Measurements from ENCODE around the gene SCMH1. TPM values are rescaled to one million over a fixed set of nuclear protein-coding genes. Genes with fewer than 3 reads are reported as not detected.

SCMH1 gene
- total and polyA plus RNA-seq, 2 of the 4 experiments (the other 2 are of a cell fraction): 9.0 to 19.4 TPM

- Histone ChIP-seq H4K20me1 (ENCODE audit: insufficient read depth, low read length) (no peaks in the 10 kb centered on the region), H3K9me3 (ENCODE audit: control insufficient read depth, insufficient read depth, low read length) (peaks cover 17% of the 10 kb centered on the region), H2BK20ac (ENCODE audit: low read depth, low read length) (no peak overlapping the region), H2AK5ac (ENCODE audit: low read depth, low read length) (no peak overlapping the region), H2AFZ (replicated peaks; ENCODE audit: low read length, poor library complexity) (no peak overlapping the region), H3K4ac (ENCODE audit: low read depth, low read length) (no peak overlapping the region), H3K27ac (ENCODE audit: insufficient read depth, low read length) (no peak overlapping the region), H2BK120ac (ENCODE audit: low read depth, low read length) (no peak overlapping the region), H3K4me3 (ENCODE audit: insufficient read depth, low read depth, low read length) (no peak overlapping the region), H3K4me1 (ENCODE audit: control insufficient read depth, insufficient read depth, low read length) (no peaks in the 10 kb centered on the region), H2BK15ac (ENCODE audit: low read depth, low read length) (no peak overlapping the region), H3K36me3 (ENCODE audit: control insufficient read depth, insufficient read depth, low read length) (peaks cover 4% of the 10 kb centered on the region; the same call in 1 of the 2 replicates), H3K18ac (ENCODE audit: low read depth, low read length) (no peak overlapping the region), H4K5ac (ENCODE audit: low read depth, low read length) (no peak overlapping the region), H4K8ac (ENCODE audit: low read depth in 2 of 2, low read length in 2 of 2) (no peak overlapping the region), H3K79me1 (ENCODE audit: low read depth in 1 of 2, low read length in 2 of 2) (peaks cover 14 to 15% of the 10 kb centered on the region in 2 experiments; a peak in 3 of 4 replicates), H3K4me2 (ENCODE audit: low read depth, low read length) (no peak overlapping the region), H4K91ac (ENCODE audit: insufficient read depth, low read depth, low read length) (no peak overlapping the region), H3K56ac (ENCODE audit: extremely low read depth, insufficient read depth, low read length) (no peak overlapping the region), H3K14ac (replicated peaks; ENCODE audit: low read depth, low read length) (no peak overlapping the region), H3K9ac (ENCODE audit: low read depth, low read length) (no peak overlapping the region), H2AK9ac (replicated peaks; ENCODE audit: low read depth, low read length, poor library complexity) (no peak overlapping the region), H3K9me1 (ENCODE audit: insufficient read depth, low read length) (no peaks in the 10 kb centered on the region), H2BK5ac (ENCODE audit: low read depth, low read length, poor library complexity, severe bottlenecking) (no peak overlapping the region), H3K27me3 (ENCODE audit: control insufficient read depth, insufficient read depth, low read length) (no peaks in the 10 kb centered on the region), H3K23ac (ENCODE audit: low read depth, low read length) (no peak overlapping the region)
- no CpG with 5 or more reads among the region's 3 CpGs for WGBS, 2 experiments (ENCODE audit: extremely low coverage in 2 of 2, insufficient read length in 1 of 2)
- intact Hi-C loops (cut with micrococcal nuclease): no loop called here
- POLR2A ChIA-PET (ENCODE audit: unreplicated experiment): no interaction called here
- ATAC-seq (ENCODE audit: low read depth) (no peak), DNase-seq (no peak)
- no peak for TF ChIP-seq RAD21 (IDR thresholded peaks at IDR 0.05; ENCODE audit: low read length)
- TF ChIP-seq BHLHE40 (IDR thresholded peaks at IDR 0.05; ENCODE audit: low read depth, low read length): no peak
- TF ChIP-seq RCOR1 (IDR thresholded peaks at IDR 0.05; ENCODE audit: insufficient replicate concordance, low read length): no peak
- TF ChIP-seq, protein P1, sequence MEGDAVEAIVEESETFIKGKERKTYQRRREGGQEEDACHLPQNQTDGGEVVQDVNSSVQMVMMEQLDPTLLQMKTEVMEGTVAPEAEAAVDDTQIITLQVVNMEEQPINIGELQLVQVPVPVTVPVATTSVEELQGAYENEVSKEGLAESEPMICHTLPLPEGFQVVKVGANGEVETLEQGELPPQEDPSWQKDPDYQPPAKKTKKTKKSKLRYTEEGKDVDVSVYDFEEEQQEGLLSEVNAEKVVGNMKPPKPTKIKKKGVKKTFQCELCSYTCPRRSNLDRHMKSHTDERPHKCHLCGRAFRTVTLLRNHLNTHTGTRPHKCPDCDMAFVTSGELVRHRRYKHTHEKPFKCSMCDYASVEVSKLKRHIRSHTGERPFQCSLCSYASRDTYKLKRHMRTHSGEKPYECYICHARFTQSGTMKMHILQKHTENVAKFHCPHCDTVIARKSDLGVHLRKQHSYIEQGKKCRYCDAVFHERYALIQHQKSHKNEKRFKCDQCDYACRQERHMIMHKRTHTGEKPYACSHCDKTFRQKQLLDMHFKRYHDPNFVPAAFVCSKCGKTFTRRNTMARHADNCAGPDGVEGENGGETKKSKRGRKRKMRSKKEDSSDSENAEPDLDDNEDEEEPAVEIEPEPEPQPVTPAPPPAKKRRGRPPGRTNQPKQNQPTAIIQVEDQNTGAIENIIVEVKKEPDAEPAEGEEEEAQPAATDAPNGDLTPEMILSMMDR (conservative IDR thresholded peaks at IDR 0.05; ENCODE audit: low read depth, low read length): no peak
- no peak for TF ChIP-seq SMC3 (IDR thresholded peaks at IDR 0.05; ENCODE audit: low read depth, low read length)
- TF ChIP-seq CHD1 (IDR thresholded peaks at IDR 0.05; ENCODE audit: low read depth, low read length): no peak
- no peak for TF ChIP-seq CEBPB (IDR thresholded peaks at IDR 0.05; ENCODE audit: low read depth, low read length)
- TF ChIP-seq FOS (IDR thresholded peaks at IDR 0.05; ENCODE audit: low read depth, low read length): no peak
- no peak for TF ChIP-seq POLR2A (IDR thresholded peaks at IDR 0.05; ENCODE audit: low read depth, low read length)
- no peak for TF ChIP-seq MXI1 (IDR thresholded peaks at IDR 0.05; ENCODE audit: borderline replicate concordance, low read depth, low read length)
- CTCF ChIA-PET: no interaction called here
- dilution Hi-C loops (cut with HindIII; ENCODE audit: low sequenced_read_pairs, unreplicated experiment): no loop called here
- in situ Hi-C loops (cut with MboI; ENCODE audit: low sequenced_read_pairs): no loop called here
- no TSS peak for BruUV-seq (replicated peaks)
These were observed 74.4 kb downstream of the SCMH1 start for GRCh38 chr1:41167667-41168066.

Measured in IMR-90 (cell line).